ENCODE results near the gene LRRC26. TPM values are rescaled to one million over a fixed set of nuclear protein-coding genes. Genes with fewer than 3 reads are reported as not detected.
"Not testable (repeated sequence)": the region's sequence is repeated elsewhere in the genome, so short reads cannot be mapped to it uniquely, and the experiment has no call there.

The LRRC26 gene
- total and polyA plus RNA-seq, 8 donors: 1.00 to 440 (median 5.7) TPM; not detected in 2

DNA sequence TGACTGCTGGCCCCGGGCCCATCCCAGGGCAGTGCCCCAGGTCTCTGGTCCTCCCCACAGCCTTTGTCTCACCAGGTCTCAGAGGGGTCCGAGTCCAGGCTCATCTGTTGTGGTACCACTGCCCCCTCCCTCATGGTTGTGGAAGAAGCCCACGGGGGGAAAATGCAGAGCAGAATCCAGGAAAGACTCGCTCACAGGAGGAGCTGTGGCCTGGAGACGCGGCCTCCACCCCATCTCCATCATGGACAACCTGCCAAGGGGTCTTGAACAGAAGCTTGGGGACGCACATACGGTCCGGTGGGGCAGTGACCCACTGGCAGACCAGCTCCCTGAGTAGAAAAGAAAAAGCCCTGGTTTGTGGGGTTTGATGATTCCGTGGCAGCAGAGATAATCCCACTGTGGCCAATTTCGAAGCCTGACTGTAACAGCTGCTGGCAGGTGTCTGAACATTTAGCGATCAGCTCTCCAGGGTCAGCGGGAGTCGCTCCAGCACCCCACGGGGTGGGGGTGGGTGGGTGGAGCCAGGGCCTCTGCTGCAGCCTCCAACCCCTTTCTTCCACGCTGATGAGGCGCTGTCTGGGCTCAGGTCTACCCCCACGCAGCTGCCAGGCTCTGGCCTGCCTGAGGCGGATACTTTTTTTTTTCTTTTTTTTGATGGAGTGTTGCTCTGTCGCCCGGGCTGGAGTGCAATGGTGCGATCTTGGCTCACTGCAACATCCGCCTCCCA is 32.8 kb downstream of the LRRC26 start:
- no peaks in the 10 kb centered on the region for H3K9me3 ChIP-seq
- H3K27me3 ChIP-seq: peaks cover 47 to 98% (median 65%) of the 10 kb centered on the region in 3 donors
- H3K4me1 ChIP-seq: peaks cover 7 to 11% (median 10%) of the 10 kb centered on the region in 4 donors
- intact Hi-C loops (cut with DNase I; ENCODE audit: low total_unique reads): no loop called here
- TF ChIP-seq POLR2A (IDR thresholded peaks at IDR 0.05) (no peak), EP300 (IDR thresholded peaks at IDR 0.05) (no peak), POLR2AphosphoS5 (IDR thresholded peaks at IDR 0.05) (no peak)
- TF ChIP-seq, protein P1, sequence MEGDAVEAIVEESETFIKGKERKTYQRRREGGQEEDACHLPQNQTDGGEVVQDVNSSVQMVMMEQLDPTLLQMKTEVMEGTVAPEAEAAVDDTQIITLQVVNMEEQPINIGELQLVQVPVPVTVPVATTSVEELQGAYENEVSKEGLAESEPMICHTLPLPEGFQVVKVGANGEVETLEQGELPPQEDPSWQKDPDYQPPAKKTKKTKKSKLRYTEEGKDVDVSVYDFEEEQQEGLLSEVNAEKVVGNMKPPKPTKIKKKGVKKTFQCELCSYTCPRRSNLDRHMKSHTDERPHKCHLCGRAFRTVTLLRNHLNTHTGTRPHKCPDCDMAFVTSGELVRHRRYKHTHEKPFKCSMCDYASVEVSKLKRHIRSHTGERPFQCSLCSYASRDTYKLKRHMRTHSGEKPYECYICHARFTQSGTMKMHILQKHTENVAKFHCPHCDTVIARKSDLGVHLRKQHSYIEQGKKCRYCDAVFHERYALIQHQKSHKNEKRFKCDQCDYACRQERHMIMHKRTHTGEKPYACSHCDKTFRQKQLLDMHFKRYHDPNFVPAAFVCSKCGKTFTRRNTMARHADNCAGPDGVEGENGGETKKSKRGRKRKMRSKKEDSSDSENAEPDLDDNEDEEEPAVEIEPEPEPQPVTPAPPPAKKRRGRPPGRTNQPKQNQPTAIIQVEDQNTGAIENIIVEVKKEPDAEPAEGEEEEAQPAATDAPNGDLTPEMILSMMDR (IDR thresholded peaks at IDR 0.05): no peak
- DNase-seq: no peak
- WGBS, 5 donors: 71 to 75% (median 72%) methylated on average over 20 to 23 of the region's 23 CpGs
- H3K36me3 ChIP-seq: no peaks in the 10 kb centered on the region
- no peak overlapping the region for H3K27ac ChIP-seq
- H3K4me3 ChIP-seq: no peak overlapping the region

GRCh38 chr9:137136261-137136880 is 33.5 kb downstream of the LRRC26 start:
- H3K4me3 ChIP-seq: no peak overlapping the region
- no peak for DNase-seq
- intact Hi-C loops (cut with DNase I; ENCODE audit: low total_unique reads): no loop called here
- H3K27me3 ChIP-seq: peaks cover 45 to 98% (median 58%) of the 10 kb centered on the region in 3 donors
- no peak overlapping the region for H3K27ac ChIP-seq
- H3K36me3 ChIP-seq: no peaks in the 10 kb centered on the region
- peaks cover 7 to 11% (median 10%) of the 10 kb centered on the region in 4 donors for H3K4me1 ChIP-seq
- H3K9me3 ChIP-seq: no peaks in the 10 kb centered on the region
- TF ChIP-seq EP300 (IDR thresholded peaks at IDR 0.05) (no peak), POLR2A (IDR thresholded peaks at IDR 0.05) (no peak), POLR2AphosphoS5 (IDR thresholded peaks at IDR 0.05) (no peak)
- TF ChIP-seq, protein P1 (IDR thresholded peaks at IDR 0.05): no peak
- 31 to 48% (median 35%) methylated on average over 14 to 27 of the region's 27 CpGs for WGBS, 5 donors

DNA sequence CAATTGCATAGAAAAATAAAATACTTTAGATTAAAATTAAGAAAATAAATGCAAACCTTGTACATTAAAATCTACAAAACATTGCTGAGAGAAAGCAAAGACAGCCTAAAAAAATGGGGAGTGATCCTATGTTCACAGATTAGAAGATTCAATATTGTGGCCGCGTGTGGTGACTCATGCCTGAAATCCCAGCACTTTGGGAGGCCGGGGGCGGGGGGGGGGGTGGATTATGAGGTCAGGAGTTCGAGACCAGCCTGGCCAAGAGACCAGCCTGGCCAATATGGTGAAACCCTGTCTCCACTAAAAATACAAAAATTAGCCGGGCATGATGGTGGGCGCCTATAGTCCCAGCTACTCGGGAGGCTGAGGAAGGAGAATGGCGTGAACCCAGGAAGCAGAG is 34.7 kb downstream of the LRRC26 start:
- Histone ChIP-seq H3K4me1 (peaks cover 11 to 17% (median 14%) of the 10 kb centered on the region in 4 donors), H3K27me3 (peaks cover 36 to 98% (median 48%) of the 10 kb centered on the region in 3 donors)
- H3K27ac ChIP-seq; DNase-seq; H3K9me3 ChIP-seq; H3K4me3 ChIP-seq; intact Hi-C loops (cut with DNase I; ENCODE audit: low total_unique reads); H3K36me3 ChIP-seq: not testable (repeated sequence)
- WGBS, 5 donors: 62 to 79% (median 67%) methylated on average over 9 of the region's 9 CpGs

DNA sequence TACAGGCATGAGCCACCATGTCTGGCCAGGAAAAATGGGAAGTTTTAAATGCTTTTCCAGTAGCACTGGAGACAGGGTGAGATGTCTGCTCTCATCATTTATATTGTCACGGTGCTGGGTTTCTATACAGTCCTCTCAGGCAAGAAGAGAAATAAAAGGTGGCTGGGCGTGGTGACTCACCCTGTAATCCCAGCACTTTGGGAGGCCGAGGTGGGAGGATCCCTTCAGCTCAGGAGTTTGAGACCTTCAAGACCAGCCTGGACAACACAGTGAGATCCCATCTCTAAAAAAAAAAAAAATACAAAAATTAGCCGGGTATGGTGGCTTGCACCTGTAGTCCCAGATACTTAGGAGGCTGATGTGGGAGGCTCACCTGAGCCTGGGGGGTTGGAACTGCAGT is 35.7 kb downstream of the LRRC26 start:
- no peak for DNase-seq
- TF ChIP-seq, protein P1 (IDR thresholded peaks at IDR 0.05): no peak
- TF ChIP-seq POLR2AphosphoS5 (IDR thresholded peaks at IDR 0.05) (no peak), EP300 (IDR thresholded peaks at IDR 0.05) (no peak), POLR2A (IDR thresholded peaks at IDR 0.05) (no peak)
- WGBS, 5 donors: 75 to 86% (median 81%) methylated on average over 4 of the region's 4 CpGs
- Histone ChIP-seq H3K4me3 (no peak overlapping the region), H3K9me3 (peaks cover 0 to 13% (median 9%) of the 10 kb centered on the region in 4 donors), H3K4me1 (peaks cover 13 to 21% (median 20%) of the 10 kb centered on the region in 4 donors), H3K27ac (no peak overlapping the region), H3K27me3 (peaks cover 26 to 90% (median 39%) of the 10 kb centered on the region in 3 donors), H3K36me3 (no peaks in the 10 kb centered on the region)
- intact Hi-C loops (cut with DNase I; ENCODE audit: low total_unique reads): no loop called here

Measured in stomach (tissue), 9 donors.